ENCODE measurements around the gene INTS4. TPM values are rescaled to one million over a fixed set of nuclear protein-coding genes. Genes with fewer than 3 reads are reported as not detected.
A peak's percentile ranks its signal among the peaks of the same experiment; 100 is the strongest.
"Not testable (repeated sequence)": the region's sequence is repeated elsewhere in the genome, so short reads cannot be mapped to it uniquely, and the experiment has no call there.

The INTS4 gene, protein sequence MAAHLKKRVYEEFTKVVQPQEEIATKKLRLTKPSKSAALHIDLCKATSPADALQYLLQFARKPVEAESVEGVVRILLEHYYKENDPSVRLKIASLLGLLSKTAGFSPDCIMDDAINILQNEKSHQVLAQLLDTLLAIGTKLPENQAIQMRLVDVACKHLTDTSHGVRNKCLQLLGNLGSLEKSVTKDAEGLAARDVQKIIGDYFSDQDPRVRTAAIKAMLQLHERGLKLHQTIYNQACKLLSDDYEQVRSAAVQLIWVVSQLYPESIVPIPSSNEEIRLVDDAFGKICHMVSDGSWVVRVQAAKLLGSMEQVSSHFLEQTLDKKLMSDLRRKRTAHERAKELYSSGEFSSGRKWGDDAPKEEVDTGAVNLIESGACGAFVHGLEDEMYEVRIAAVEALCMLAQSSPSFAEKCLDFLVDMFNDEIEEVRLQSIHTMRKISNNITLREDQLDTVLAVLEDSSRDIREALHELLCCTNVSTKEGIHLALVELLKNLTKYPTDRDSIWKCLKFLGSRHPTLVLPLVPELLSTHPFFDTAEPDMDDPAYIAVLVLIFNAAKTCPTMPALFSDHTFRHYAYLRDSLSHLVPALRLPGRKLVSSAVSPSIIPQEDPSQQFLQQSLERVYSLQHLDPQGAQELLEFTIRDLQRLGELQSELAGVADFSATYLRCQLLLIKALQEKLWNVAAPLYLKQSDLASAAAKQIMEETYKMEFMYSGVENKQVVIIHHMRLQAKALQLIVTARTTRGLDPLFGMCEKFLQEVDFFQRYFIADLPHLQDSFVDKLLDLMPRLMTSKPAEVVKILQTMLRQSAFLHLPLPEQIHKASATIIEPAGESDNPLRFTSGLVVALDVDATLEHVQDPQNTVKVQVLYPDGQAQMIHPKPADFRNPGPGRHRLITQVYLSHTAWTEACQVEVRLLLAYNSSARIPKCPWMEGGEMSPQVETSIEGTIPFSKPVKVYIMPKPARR
- total RNA-seq = 35.9 TPM
- long read RNA-seq, transcript INTS4-209 (23 exons, 3,156 nt) = major isoform, 8 of 14 reads
- long read RNA-seq, partial matches to known transcripts = 2 of 14 reads
- long read RNA-seq, other reads (novel, unspliced or antisense) = 3 of 14 reads

DNA sequence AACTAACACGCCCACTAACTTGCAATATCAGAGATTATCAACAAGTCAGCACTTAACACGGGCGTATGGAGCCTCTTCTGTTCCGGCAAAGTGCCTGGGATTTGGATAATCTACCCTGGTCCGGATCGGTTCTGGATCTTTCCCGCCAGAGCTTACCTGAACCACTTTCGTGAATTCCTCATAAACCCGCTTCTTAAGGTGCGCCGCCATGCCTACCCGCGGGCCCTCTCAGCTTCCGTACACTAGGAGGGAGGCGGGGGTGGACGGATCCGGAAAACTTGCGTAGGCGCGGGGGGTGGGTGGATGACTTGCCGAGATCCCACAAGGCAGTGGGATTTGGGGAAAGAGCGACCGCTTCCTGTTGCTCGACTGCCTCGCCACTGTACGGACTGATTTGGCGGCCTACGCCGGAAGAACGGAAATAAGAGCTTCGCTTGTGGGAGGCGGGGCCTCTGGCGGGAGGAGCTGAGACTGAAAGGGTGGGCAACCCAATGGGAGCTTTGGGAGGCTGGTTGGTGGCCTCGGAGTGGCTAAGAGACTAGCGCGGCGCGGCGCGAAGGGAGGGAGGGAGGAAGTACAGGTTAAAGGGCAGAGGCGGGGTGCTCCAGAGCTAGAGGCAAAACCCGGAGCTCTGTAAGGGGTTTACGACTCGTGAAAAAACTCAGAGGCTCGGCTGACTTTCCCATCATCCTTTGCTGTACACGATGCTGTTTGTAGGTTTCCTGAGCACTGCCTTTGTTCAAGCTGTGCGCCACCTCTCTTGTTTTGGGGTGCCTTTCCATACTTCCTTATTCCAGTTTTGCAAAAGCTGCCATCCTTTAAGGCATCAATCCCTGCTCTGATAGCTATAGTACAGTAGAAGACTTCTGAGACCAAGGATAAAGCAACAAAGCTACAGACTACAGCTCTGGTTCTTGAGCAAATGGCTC is at the start of gene INTS4:
Gene INTS4 (minus strand): TSS at position 235 of the 929 bp plus-strand sequence. CDS start 25 bp downstream, at position 210.
- peak within 1 kb of the TSS; percentile 84 for H3K4me3 ChIP-seq
- H3K9me3 ChIP-seq = no peaks in the 10 kb centered on the region
- ATAC-seq = peak; percentile 99
- H3K4me1 ChIP-seq = peaks cover 14% of the 10 kb centered on the region
- TF ChIP-seq, protein P1, sequence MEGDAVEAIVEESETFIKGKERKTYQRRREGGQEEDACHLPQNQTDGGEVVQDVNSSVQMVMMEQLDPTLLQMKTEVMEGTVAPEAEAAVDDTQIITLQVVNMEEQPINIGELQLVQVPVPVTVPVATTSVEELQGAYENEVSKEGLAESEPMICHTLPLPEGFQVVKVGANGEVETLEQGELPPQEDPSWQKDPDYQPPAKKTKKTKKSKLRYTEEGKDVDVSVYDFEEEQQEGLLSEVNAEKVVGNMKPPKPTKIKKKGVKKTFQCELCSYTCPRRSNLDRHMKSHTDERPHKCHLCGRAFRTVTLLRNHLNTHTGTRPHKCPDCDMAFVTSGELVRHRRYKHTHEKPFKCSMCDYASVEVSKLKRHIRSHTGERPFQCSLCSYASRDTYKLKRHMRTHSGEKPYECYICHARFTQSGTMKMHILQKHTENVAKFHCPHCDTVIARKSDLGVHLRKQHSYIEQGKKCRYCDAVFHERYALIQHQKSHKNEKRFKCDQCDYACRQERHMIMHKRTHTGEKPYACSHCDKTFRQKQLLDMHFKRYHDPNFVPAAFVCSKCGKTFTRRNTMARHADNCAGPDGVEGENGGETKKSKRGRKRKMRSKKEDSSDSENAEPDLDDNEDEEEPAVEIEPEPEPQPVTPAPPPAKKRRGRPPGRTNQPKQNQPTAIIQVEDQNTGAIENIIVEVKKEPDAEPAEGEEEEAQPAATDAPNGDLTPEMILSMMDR (IDR thresholded peaks at IDR 0.05) = no peak
- intact Hi-C loops (cut with DNase I) = no loop called here
- H3K27me3 ChIP-seq = no peaks in the 10 kb centered on the region
- H3K36me3 ChIP-seq = peaks cover 10% of the 10 kb centered on the region
- peak within 1 kb of the TSS; percentile 72 for H3K27ac ChIP-seq
- peak; percentile 99 for DNase-seq

DNA sequence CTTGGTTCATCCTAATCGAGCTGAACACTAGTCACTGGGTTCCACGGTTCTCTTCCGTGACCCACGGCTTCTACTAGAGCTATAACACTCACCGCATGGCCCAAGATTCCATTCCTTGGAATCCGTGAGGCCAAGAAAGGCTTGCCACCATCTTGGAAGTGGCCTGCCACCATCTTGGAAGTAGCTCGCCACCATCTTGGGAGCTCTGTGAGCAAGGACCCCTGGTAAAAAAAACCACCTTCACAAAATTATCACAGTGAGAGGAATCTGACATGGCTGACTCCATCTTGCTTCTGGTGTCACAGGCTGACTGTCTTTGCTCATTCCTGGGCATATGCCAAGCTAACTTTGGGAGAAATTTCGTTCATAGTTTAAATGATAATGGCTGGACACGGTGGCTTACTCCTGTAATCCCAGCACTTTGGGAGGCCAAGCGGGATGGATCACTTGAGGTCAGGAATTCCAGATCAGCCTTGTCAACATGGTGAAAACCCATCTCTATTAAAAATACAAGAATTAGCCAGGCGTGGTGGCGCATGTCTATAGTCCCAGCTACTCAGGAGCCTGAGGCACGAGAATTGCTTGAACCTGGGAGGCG is 47.5 kb upstream of the INTS4 start:
- DNase-seq = no peak
- no peak overlapping the region for H3K27ac ChIP-seq
- ATAC-seq = no peak
- H3K4me3 ChIP-seq = no peak overlapping the region
- no peaks in the 10 kb centered on the region for H3K27me3 ChIP-seq
- TF ChIP-seq, protein P1 (IDR thresholded peaks at IDR 0.05) = no peak
- no peaks in the 10 kb centered on the region for H3K36me3 ChIP-seq
- no peaks in the 10 kb centered on the region for H3K9me3 ChIP-seq
- intact Hi-C loops (cut with DNase I) = no loop called here
- peaks cover 26% of the 10 kb centered on the region for H3K4me1 ChIP-seq

DNA sequence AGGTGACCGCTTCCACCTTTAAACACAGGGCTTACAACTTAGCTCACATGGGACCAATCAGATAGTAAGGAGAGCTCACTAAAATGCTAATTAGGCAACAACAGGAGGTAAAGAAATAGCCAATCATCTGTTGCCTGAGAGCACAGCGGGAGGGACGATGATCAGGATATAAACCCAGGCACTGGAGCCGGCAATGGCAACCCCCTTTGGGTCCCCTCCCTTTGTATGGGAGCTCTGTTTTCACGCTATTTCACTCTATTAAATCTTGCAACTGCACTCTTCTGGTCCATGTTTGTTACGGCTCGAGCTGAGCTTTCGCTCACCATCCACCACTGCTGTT is 46.9 kb upstream of the INTS4 start:
- H3K36me3 ChIP-seq; intact Hi-C loops (cut with DNase I); H3K27ac ChIP-seq; DNase-seq; H3K27me3 ChIP-seq; H3K9me3 ChIP-seq; ATAC-seq; H3K4me3 ChIP-seq: not testable (repeated sequence)
- peaks cover 26% of the 10 kb centered on the region for H3K4me1 ChIP-seq

DNA sequence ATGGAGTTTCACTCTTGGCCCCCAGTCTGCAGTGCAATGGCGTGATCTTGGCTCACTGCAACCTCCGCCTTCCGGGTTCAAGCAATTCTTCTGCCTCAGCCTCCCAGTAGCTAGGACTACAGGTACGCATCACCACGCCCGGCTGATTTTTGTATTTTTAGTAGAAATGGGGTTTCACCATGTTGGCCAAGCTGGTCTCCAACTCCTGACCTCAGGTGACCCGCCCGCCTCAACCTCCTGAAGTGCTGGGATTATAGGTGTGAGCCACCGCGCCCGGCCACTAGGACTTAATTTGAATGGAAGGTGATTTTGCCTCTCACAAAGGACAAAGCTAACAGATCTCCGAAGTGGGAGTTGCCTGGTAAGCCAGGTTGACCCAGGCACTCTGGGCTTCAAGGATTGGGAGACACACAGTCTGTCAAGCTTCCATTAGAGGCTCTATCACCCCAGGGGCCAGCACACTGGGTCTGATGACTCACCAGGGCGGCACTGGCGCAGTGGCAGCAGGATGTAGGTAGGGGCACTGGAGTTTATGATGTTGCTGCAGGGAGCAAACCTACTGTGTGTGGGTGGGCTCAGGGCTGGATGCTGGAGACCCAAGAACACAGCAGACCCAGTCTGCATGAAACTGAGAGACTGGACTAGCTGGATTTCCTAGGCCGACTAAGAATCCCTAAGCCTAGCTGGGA is 46.4 kb upstream of the INTS4 start:
- Histone ChIP-seq H3K4me3 (no peak overlapping the region), H3K27ac (peak overlapping the region; percentile 74), H3K4me1 (peaks cover 26% of the 10 kb centered on the region), H3K36me3 (no peaks in the 10 kb centered on the region), H3K9me3 (no peaks in the 10 kb centered on the region), H3K27me3 (no peaks in the 10 kb centered on the region)
- ATAC-seq (no peak), DNase-seq (no peak)
- intact Hi-C loops (cut with DNase I) = no loop called here
- TF ChIP-seq, protein P1 (IDR thresholded peaks at IDR 0.05) = no peak

DNA sequence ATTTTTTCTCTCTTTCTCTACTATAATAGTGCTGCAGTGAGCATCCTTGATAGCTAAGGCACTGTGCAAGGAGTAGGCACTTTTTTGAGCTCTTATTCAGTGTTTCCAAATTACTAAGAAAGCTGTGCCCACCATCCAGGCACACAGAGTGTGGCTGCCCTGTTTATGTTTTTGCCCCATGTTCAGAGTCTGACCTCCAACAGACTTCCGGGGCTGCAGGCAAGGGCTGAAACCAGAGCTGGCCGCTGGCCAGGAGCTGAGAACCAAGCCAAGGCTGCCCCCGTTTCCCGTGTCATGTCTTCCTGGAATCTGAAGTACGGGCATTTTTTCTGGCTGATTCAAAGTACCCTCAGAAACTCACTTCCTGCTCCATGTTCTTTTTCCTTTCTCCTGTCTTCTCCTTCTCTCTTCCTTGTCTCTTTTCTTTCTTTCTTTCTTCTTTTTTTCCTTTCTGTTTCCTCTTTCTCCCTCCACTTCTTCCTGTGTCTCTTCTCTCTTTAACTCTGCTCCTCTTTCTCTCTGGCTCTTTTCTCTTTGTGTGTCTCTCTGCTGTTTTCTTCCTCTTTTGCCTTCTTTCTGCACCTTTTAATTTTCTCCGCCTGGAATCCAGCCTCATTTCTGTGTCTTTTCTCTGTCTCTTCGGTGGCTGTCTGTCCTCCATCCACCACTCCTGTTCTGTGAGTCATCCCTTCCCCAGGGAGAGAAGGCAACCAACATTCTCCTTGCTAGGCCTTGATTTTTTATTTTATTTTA is 45.6 kb upstream of the INTS4 start:
- H3K27me3 ChIP-seq = no peaks in the 10 kb centered on the region
- TF ChIP-seq, protein P1 (IDR thresholded peaks at IDR 0.05) = no peak
- no peaks in the 10 kb centered on the region for H3K9me3 ChIP-seq
- H3K27ac ChIP-seq = peak overlapping the region; percentile 74
- ATAC-seq (peak; percentile 28), DNase-seq (peak; percentile 83)
- intact Hi-C loops (cut with DNase I) = no loop called here
- H3K4me3 ChIP-seq = no peak overlapping the region
- no peaks in the 10 kb centered on the region for H3K36me3 ChIP-seq
- H3K4me1 ChIP-seq = peaks cover 19% of the 10 kb centered on the region
